ENCODE results near the gene CRP. TPM values are rescaled to one million over a fixed set of nuclear protein-coding genes. Genes with fewer than 3 reads are reported as not detected.

Gene CRP
- total and polyA plus RNA-seq, 2 of the 13 experiments (the other 11 are each of a cell fraction or from before 2014, with no cell fraction given) = not detected

GRCh38 chr1:159746666-159747065 lies 32.3 kb upstream of the CRP start:
- no peak overlapping the region for H2AFZ ChIP-seq (ENCODE audit: low read length)
- intact Hi-C loops (cut with micrococcal nuclease; ENCODE audit: unreplicated experiment) (no loop called here), in situ Hi-C loops (cut with HindIII; ENCODE audit: extremely low pct_ligation_motif_present, low pct_unique_long_range_greater_than_20kb) (no loop called here)
- H3K9ac ChIP-seq (ENCODE audit: insufficient read depth, low read depth, low read length) = no peak overlapping the region
- H3K9me3 ChIP-seq (ENCODE audit: low read length) = no peaks in the 10 kb centered on the region
- H3K4me3 ChIP-seq (replicated peaks in 1 of 3; ENCODE audit: insufficient read depth in 1 of 3, low read depth in 2 of 3, low read length in 3 of 3) = no peak overlapping the region
- no peaks in the 10 kb centered on the region for H3K36me3 ChIP-seq (replicated peaks in 1 of 2; ENCODE audit: control insufficient read depth in 1 of 2, insufficient read depth in 2 of 2, low read length in 2 of 2)
- no peaks in the 10 kb centered on the region for H3K79me2 ChIP-seq (ENCODE audit: insufficient read depth, low read length)
- H3K4me2 ChIP-seq (ENCODE audit: low read depth, low read length) = no peak overlapping the region
- ATAC-seq (no peak), FAIRE-seq (no peak), DNase-seq (ENCODE audit: low spot score) (no peak)
- no TSS peak for BruUV-seq (replicated peaks)
- H4K20me1 ChIP-seq (ENCODE audit: insufficient read depth, low read length) = no peaks in the 10 kb centered on the region
- POLR2A ChIA-PET = no interaction called here
- CTCF ChIA-PET (ENCODE audit: low intra/inter-chr PET ratio, low total read pairs) = no interaction called here
- WGBS (ENCODE audit: low lambda C conversion rate) = 16% methylated on average over 3 of the region's 3 CpGs
- H3K4me1 ChIP-seq (ENCODE audit: insufficient read depth, low read length) = no peaks in the 10 kb centered on the region
- H3K27ac ChIP-seq (ENCODE audit: extremely low read length, insufficient read depth, low read length) = no peak overlapping the region
- H3K27me3 ChIP-seq (ENCODE audit: control insufficient read depth in 1 of 2, insufficient read depth in 2 of 2, low read length in 2 of 2) = no peaks in the 10 kb centered on the region
- TF ChIP-seq HNRNPH1 (optimal IDR thresholded peaks at IDR 0.05; ENCODE audit: low read depth, low read length) (no peak), ZNF878 (CRISPR knock-in tag; IDR thresholded peaks at IDR 0.05) (no peak), PRDM15 (CRISPR knock-in tag; IDR thresholded peaks at IDR 0.05) (no peak)

DNA sequence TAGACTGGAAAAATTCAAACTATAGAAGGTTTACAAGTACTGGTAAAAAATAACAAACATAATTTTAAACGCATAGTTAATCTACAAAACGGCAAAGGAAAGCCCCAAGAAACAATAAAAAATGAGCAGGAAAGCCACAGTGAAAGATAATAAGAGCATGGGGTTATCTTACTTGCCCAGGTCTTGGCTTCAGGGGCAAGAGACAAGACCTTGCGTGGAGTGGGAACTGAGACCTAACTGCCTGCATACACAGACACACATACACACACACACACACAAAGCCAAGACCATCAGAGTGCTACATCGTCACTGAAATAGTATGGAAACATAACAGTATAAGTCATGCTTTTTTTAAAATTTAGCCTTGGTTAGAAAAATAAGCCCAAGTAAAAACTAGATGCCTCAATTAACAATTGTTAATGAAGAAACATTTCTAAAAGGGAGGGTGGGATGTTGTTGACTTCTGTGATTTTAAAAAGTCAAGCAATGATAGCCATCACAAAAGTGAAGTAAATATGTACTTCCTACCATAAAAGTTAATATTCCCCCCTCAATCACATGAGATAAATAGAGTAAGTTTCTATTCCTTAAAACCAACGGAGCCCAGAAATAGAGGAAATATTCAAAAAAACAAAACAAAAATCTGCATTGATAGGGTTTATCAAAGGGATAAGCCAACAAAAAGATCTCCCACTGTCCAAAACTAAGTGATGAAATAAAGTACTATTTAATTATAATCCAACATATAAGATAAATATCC lies 29.4 kb upstream of the CRP start:
- Histone ChIP-seq H3K27ac (ENCODE audit: extremely low read length, insufficient read depth, low read length) (no peak overlapping the region), H4K20me1 (ENCODE audit: insufficient read depth, low read length) (no peaks in the 10 kb centered on the region), H3K36me3 (replicated peaks in 1 of 2; ENCODE audit: control insufficient read depth in 1 of 2, insufficient read depth in 2 of 2, low read length in 2 of 2) (no peaks in the 10 kb centered on the region), H2AFZ (ENCODE audit: low read length) (no peak overlapping the region), H3K27me3 (ENCODE audit: control insufficient read depth in 1 of 2, insufficient read depth in 2 of 2, low read length in 2 of 2) (no peaks in the 10 kb centered on the region), H3K4me2 (ENCODE audit: low read depth, low read length) (no peak overlapping the region), H3K79me2 (ENCODE audit: insufficient read depth, low read length) (no peaks in the 10 kb centered on the region), H3K9ac (ENCODE audit: insufficient read depth, low read depth, low read length) (no peak overlapping the region), H3K4me1 (ENCODE audit: insufficient read depth, low read length) (no peaks in the 10 kb centered on the region), H3K9me3 (ENCODE audit: low read length) (no peaks in the 10 kb centered on the region), H3K4me3 (replicated peaks in 1 of 3; ENCODE audit: insufficient read depth in 1 of 3, low read depth in 2 of 3, low read length in 3 of 3) (no peak overlapping the region)
- in situ Hi-C loops (cut with HindIII; ENCODE audit: extremely low pct_ligation_motif_present, low pct_unique_long_range_greater_than_20kb) = no loop called here
- DNase-seq (ENCODE audit: low spot score) (no peak), ATAC-seq (no peak), FAIRE-seq (no peak)
- intact Hi-C loops (cut with micrococcal nuclease; ENCODE audit: unreplicated experiment) = no loop called here
- WGBS (ENCODE audit: low lambda C conversion rate) = 32% methylated on average over 5 of the region's 5 CpGs
- no peak for TF ChIP-seq FOXC1 (CRISPR knock-in tag; IDR thresholded peaks at IDR 0.05; ENCODE audit: borderline replicate concordance)
- TF ChIP-seq ZNF720 (CRISPR knock-in tag; IDR thresholded peaks at IDR 0.05) = no peak
- no peak for TF ChIP-seq FOXA3 (CRISPR knock-in tag; IDR thresholded peaks at IDR 0.05)
- TF ChIP-seq, protein P1, sequence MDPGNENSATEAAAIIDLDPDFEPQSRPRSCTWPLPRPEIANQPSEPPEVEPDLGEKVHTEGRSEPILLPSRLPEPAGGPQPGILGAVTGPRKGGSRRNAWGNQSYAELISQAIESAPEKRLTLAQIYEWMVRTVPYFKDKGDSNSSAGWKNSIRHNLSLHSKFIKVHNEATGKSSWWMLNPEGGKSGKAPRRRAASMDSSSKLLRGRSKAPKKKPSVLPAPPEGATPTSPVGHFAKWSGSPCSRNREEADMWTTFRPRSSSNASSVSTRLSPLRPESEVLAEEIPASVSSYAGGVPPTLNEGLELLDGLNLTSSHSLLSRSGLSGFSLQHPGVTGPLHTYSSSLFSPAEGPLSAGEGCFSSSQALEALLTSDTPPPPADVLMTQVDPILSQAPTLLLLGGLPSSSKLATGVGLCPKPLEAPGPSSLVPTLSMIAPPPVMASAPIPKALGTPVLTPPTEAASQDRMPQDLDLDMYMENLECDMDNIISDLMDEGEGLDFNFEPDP (CRISPR knock-in tag; conservative IDR thresholded peaks at IDR 0.05) = no peak
- TF ChIP-seq RFX3 (CRISPR knock-in tag; IDR thresholded peaks at IDR 0.05) = no peak
- TF ChIP-seq IKZF1 (IDR thresholded peaks at IDR 0.05) = no peak
- no peak for TF ChIP-seq RFXAP (CRISPR knock-in tag; IDR thresholded peaks at IDR 0.05; ENCODE audit: borderline replicate concordance)
- TF ChIP-seq ZFP1 (CRISPR knock-in tag; IDR thresholded peaks at IDR 0.05) = no peak
- POLR2A ChIA-PET = no interaction called here
- CTCF ChIA-PET (ENCODE audit: low intra/inter-chr PET ratio, low total read pairs) = no interaction called here
- no TSS peak for BruUV-seq (replicated peaks)

Measured in HepG2 (cell line).